OCI-LY3 (cell line): ENCODE data around the gene TH.

Source experiments
- H2AFZ ChIP-seq: fragments of 200-600, 300-600 bp; shearing (Covaris generic); 2 replicates; pipeline ENCODE4 v1.6.0; 2014; ENCODE audit warnings: antibody characterized with exemption, low read depth, low read length
- H3K27ac ChIP-seq: fragments of 200-600, 300-600 bp; sonication (generic); 2 replicates; pipeline ENCODE4 v1.5.1; 2014; ENCODE audit warnings: mild to moderate bottlenecking, low read length, moderate library complexity, mixed read lengths
- H3K27me3 ChIP-seq: fragments of 200-600, 300-600 bp; sonication (generic); 2 replicates; pipeline ENCODE4 v1.6.1; 2014; ENCODE audit warnings: low read depth, low read length, mixed read lengths
- H3K36me3 ChIP-seq: fragments of 200-600, 300-600 bp; sonication (generic); replicated peaks from 2 replicates; pipeline ENCODE3; 2014; ENCODE audit warnings: low read depth, low read length, mixed read lengths
- H3K4me1 ChIP-seq: fragments of 300-600, 200-600 bp; sonication (generic); 2 replicates; pipeline ENCODE4 v1.6.1; 2014; ENCODE audit warnings: low read length, mixed read lengths
- H3K4me2 ChIP-seq: fragments of 200-600, 300-600 bp; sonication (generic); 2 replicates; pipeline ENCODE4 v1.6.1; 2014; ENCODE audit warnings: low read length, mixed read lengths
- H3K4me3 ChIP-seq: fragments of 300-600, 200-600 bp; sonication (generic); 2 replicates; pipeline ENCODE4 v1.5.1; 2014; ENCODE audit warnings: antibody characterized with exemption, mild to moderate bottlenecking, low read length, moderate library complexity
- H3K79me2 ChIP-seq: fragments of 300-600, 200-600 bp; shearing (Covaris generic); 2 replicates; pipeline ENCODE4 v1.6.1; 2014; ENCODE audit warnings: mild to moderate bottlenecking, low read length, mixed read lengths
- H3K9ac ChIP-seq: fragments of 300-600, 200-600 bp; shearing (Covaris generic); 2 replicates; pipeline ENCODE4 v1.6.0; 2014; ENCODE audit warnings: mild to moderate bottlenecking, low read length, moderate library complexity
- H3K9me3 ChIP-seq: fragments of 200-600, 300-600 bp; shearing (Covaris generic); 2 replicates; pipeline ENCODE4 v1.6.1; 2014; ENCODE audit warnings: low read length, mixed read lengths; ENCODE audit not compliant: insufficient read depth
- H4K20me1 ChIP-seq: fragments of 200-600, 300-600 bp; sonication (generic); 2 replicates; pipeline ENCODE4 v1.6.1; 2016; ENCODE audit warnings: low read length, mixed read lengths; ENCODE audit not compliant: insufficient read depth
- EZH2phosphoT487 ChIP-seq: fragments of 200-600 bp; shearing (Covaris generic); IDR thresholded peaks from 2 replicates; pipeline ENCODE4 v1.6.1; 2018; ENCODE audit warnings: antibody characterized with exemption, mixed run types, low read depth
- TF ChIP-seq, protein P1 (sequence below): fragments of 200-600, 300-600 bp; sonication (generic); IDR thresholded peaks from 2 replicates; pipeline ENCODE4 v1.5.1; 2014; ENCODE audit warnings: antibody characterized with exemption, low read length, low read depth

The TH gene

DNA sequence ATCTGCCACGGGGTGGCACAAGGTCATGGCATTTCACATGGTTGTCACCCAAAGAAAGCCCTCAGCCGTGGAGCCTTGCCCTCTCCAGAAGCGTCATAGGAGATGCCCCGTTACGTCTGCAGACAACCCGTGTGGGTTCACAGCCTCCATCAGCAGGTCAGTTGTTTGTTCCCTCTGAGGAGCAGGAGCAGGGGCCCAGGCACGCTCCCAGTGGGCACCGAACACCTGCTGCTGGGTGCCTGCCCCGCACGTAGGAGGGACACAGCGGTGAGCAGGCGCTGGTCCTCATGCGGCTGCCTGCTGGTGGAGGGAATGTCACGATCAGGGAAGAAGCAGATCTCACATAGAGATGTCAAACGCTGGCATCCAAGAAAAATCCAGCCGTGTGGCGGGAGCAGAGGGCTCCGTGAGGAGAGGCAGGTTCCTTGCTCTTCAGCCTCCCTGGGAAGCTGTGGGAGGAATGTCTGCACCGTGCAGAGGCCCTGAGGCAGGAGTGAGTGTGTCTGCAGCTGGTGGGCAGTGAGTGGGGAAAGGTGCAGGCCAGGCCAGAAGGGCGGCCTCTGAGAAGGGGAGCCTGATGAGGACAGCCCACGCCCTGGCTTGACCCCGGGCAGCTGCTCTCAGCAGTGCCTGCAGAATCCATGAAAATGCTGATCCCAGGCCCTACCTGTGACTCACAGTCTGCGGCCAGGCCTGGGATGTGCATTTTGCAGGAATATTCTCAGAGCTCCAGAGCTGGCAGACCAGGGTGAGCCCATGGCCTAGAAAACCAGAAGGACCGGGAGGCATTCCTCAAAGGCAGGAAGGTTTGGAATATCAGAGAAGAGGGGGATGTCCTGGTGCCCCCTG, 36.4 kb upstream of the TH start:
- no peaks in the 10 kb centered on the region for H3K27me3 ChIP-seq

DNA sequence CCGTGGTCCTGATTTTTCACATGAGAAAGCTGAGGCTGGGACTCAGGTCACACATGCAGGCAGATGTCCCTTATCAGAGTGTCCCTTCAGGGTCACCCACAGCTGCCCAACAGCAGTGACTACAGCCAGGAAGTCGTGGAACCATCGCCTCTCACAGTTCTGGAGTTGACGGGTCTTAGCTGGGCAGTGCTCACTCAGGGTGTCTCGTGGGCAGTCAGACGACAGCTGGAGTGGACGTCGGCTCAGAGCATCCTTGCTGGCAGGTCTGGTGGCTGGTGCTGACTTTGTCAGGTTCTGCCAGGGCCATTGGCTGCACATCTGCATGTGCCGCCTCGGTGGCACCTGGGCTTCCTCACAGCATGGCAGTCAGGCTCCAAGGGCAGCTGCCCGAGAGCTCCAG, 35.6 kb upstream of the TH start:
- no peaks in the 10 kb centered on the region for H4K20me1 ChIP-seq
- H3K27me3 ChIP-seq, result no peaks in the 10 kb centered on the region
- H3K4me1 ChIP-seq, result no peaks in the 10 kb centered on the region
- TF ChIP-seq, protein P1, sequence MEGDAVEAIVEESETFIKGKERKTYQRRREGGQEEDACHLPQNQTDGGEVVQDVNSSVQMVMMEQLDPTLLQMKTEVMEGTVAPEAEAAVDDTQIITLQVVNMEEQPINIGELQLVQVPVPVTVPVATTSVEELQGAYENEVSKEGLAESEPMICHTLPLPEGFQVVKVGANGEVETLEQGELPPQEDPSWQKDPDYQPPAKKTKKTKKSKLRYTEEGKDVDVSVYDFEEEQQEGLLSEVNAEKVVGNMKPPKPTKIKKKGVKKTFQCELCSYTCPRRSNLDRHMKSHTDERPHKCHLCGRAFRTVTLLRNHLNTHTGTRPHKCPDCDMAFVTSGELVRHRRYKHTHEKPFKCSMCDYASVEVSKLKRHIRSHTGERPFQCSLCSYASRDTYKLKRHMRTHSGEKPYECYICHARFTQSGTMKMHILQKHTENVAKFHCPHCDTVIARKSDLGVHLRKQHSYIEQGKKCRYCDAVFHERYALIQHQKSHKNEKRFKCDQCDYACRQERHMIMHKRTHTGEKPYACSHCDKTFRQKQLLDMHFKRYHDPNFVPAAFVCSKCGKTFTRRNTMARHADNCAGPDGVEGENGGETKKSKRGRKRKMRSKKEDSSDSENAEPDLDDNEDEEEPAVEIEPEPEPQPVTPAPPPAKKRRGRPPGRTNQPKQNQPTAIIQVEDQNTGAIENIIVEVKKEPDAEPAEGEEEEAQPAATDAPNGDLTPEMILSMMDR, result no peak
- no peak for TF ChIP-seq EZH2phosphoT487
- H3K36me3 ChIP-seq, result no peaks in the 10 kb centered on the region
- H3K4me3 ChIP-seq, result no peak overlapping the region
- H3K9ac ChIP-seq, result no peak overlapping the region
- H2AFZ ChIP-seq, result no peak overlapping the region
- H3K4me2 ChIP-seq, result no peak overlapping the region
- no peaks in the 10 kb centered on the region for H3K9me3 ChIP-seq
- no peak overlapping the region for H3K27ac ChIP-seq
- no peaks in the 10 kb centered on the region for H3K79me2 ChIP-seq

More for the DNA sequence above, 36.4 kb upstream of the TH start:
- H4K20me1 ChIP-seq, result no peaks in the 10 kb centered on the region
- H3K9me3 ChIP-seq, result no peaks in the 10 kb centered on the region
- no peaks in the 10 kb centered on the region for H3K36me3 ChIP-seq
- H3K27ac ChIP-seq, result no peak overlapping the region
- H3K4me2 ChIP-seq, result no peak overlapping the region
- no peak for TF ChIP-seq EZH2phosphoT487
- TF ChIP-seq, protein P1, result no peak
- no peaks in the 10 kb centered on the region for H3K4me1 ChIP-seq
- H3K4me3 ChIP-seq, result no peak overlapping the region
- H2AFZ ChIP-seq, result no peak overlapping the region
- no peak overlapping the region for H3K9ac ChIP-seq
- H3K79me2 ChIP-seq, result no peaks in the 10 kb centered on the region

DNA sequence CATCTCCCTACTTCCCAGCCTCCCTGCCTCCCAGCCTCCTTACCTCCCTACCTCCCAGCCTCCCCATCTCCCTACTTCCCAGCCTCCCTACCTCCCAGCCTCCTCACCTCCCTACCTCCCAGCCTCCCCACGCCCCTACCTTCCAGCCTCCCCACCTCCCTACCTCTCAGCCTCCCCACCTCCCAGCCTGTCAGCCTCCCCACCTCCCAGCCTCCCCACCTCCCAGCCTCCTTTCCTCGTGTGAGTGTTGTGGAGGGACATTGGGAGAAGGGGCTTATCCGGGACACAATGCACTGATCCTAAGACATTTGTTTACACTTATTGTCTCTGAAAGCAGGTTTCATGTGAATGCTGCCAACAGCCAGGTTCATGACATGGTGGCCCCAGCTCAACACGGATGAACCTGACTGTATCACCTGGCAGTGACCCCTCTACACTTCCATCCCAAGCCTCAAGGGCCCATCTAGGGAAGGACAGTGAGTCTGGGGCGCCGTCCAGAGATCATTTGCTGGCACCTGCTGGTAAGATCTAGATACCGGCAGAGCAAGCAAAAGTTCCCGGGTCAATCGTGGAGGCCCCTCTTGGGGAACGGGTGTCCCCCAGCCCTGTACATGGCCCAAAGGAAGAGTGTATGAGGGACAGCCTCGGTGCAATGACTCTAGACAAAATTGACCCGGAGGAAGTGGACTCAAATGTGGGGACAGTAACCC, 34.5 kb upstream of the TH start:
- Histone ChIP-seq H3K27ac (no peak overlapping the region), H3K9ac (no peak overlapping the region), H3K27me3 (no peaks in the 10 kb centered on the region), H2AFZ (no peak overlapping the region), H3K9me3 (no peaks in the 10 kb centered on the region), H3K4me1 (no peaks in the 10 kb centered on the region), H3K4me2 (no peak overlapping the region), H3K4me3 (no peak overlapping the region), H3K36me3 (no peaks in the 10 kb centered on the region), H3K79me2 (no peaks in the 10 kb centered on the region), H4K20me1 (no peaks in the 10 kb centered on the region)
- TF ChIP-seq EZH2phosphoT487, result no peak

DNA sequence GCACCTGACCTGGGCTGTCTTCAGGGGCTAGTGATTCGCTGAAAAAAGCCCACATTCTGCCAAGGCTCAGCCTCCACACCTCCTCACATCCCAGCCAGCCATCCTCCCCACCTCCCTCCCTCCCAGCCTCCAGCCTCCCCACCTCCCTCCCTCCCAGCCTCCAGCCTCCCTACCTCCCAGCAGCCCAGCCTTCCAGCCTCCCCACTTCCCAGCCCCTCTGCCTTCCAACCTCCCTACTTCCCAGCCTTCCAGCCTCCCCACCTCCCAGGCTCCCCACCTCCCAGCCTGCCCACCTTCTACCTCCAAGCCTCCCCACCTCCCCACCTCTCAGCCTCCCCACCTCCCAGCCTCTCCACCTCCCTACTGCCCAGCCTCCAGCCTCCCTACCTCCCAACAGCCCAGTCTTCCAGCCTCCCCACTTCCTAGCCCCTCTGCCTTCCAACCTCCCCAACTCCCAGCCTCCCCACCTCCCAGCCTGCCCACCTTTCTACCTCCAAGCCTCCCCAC, 33.7 kb upstream of the TH start:
- Histone ChIP-seq H3K4me3 (no peak overlapping the region), H3K9ac (no peak overlapping the region), H3K27me3 (no peaks in the 10 kb centered on the region), H3K9me3 (no peaks in the 10 kb centered on the region), H2AFZ (no peak overlapping the region), H3K4me1 (no peaks in the 10 kb centered on the region), H3K79me2 (no peaks in the 10 kb centered on the region), H3K36me3 (no peaks in the 10 kb centered on the region), H3K27ac (no peak overlapping the region), H4K20me1 (no peaks in the 10 kb centered on the region), H3K4me2 (no peak overlapping the region)
- TF ChIP-seq, protein P1, result no peak
- TF ChIP-seq EZH2phosphoT487, result no peak
